GM04503 (cell line): ENCODE measurements around the gene IL16.

ENCODE experiments used
- DNase-seq: peaks from one replicate; pipeline ENCODE4 v3.0.0-alpha.2; 2012; ENCODE audit warnings: low read depth

Gene IL16

GRCh38 chr15:81275711-81276392 is 79.2 kb downstream of the IL16 start:
- DNase-seq, result no peak

DNA sequence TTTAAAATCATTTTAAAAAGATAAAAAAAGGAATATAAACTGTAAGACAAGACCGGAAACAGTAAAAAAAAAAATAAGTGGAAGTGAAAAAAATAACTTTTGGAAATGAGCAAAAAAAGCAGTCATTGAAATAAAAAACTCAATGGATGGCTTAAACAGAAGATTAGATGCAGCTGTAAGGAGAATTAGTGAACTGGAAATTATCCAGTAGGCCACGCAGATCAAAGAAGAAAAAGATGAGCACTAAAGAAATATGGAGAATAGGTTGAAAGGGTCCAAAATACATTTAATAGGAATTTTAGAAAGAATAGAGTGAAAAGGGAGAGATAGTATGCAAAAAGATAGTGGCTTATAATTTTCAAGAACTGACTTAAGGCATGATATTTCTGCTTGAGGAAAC is 80.3 kb downstream of the IL16 start:
- no peak for DNase-seq

GRCh38 chr15:81277851-81278250 is 81.2 kb downstream of the IL16 start:
- DNase-seq, result no peak

GRCh38 chr15:81278306-81279029 is 81.8 kb downstream of the IL16 start:
- DNase-seq, result no peak

- DNase-seq, result no peak
Measured at GRCh38 chr15:81279621-81280485, 83.2 kb downstream of the IL16 start.

DNA sequence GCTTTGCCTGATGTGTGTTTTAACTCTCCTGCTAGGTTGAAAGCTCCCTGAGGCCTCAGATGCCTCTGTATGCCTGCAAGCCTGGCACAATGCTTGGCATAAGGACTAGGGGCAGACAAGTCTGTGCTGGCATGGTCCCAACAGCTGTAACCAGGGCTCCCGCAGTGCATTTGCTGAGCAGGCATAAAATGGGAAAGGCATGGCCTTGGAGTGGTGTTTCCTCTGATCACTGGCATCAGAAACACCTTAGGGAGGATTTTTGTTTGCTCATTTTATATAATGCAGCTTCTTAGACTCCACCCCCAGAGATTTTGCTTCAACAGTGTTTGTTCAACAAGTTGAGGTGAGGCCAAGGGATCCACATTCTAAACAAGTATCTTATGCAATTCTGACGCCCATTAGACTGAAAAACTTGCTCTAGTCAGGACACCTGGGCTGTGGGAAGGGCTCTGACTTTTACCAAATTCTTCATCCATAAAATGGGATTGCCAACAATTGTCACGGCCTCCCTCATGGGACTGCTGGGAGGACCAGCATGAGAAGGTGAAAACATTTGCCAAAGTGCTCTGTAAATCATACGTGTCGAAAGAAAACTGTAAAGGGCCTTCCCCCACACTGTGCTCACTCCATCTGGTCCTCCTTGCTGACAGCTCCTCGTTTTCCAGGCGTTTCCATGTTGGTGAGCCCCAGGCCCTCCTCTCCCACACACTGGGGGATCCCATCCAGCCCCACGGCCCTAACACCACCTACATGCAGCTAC is 84.2 kb downstream of the IL16 start:
- no peak for DNase-seq

- no peak for DNase-seq
Measured at GRCh38 chr15:81281456-81281735, 84.7 kb downstream of the IL16 start.

DNA sequence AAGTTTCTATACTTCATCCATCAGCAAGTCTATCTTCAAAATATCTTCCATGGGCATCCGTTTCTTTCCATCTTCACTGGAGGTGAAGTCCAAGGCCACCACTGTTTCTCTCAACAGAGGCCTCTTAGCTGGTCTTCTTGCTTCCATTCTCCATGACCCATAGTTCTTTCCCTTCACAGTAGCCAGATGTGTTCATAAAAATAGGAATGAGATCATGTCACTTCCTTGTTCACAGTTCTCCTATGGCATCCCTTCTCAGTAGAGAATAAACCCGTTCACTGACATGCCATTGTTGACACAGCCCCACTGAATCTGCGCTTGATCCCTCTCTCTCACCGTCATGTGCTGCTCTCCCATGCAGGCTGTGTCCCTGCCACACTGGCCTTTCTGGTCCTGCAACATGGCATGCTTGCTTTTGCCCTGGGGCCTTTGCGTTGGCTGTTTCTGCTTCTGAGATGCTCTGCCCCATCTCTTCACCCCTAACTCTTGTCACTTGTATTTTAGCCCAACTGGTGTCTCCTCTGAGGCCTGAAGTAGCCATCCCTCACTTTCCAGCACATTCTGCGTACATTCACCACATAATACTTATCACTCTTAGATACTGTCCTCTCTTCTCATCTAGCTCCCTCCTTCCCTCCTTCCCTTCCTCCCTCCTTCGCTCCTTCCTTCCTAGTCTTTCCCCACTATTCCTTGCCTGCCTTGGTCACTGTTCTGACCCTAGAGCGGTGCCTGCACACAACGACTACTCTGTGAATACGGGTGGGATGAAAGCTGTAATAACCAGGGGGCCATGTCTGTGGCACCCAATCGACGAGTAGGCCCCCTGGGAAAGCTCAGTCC is 85.3 kb downstream of the IL16 start:
- no peak for DNase-seq

DNA sequence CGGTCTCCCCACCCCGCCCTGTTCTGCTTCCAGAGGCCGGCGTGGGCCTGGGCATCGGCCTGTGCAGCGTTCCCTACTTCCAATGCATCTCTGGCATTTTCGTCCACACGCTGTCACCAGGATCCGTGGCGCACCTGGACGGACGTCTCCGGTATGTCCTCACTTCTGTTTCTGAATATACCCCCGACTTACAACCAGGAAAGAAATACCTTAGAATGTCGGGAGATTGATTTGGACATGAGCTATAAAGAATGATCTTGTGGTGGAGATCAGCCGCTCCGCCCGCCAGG is 85.9 kb downstream of the IL16 start:
- DNase-seq, result no peak

DNA sequence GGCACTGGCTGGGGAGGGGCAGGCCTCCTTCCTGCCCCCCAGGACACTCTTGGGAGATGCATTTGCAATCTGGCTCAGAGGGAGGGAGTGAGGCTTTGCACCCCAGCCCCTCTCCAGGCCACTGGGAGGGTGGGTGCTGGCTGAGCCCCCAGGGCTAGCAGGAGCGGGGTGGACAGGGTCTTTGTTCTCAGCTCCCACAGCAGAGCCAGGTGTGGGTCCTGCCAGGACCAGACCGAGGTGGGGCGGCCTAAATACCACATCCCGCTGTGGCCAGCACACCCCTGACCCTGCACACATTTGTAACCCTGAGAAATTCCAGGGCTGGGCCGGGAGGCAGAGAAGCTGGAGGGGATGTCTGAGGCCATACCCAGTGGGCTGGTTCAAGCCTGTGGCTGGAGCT is 86.2 kb downstream of the IL16 start:
- no peak for DNase-seq

GRCh38 chr15:81284256-81285031 is 87.8 kb downstream of the IL16 start:
- DNase-seq, result no peak

DNA sequence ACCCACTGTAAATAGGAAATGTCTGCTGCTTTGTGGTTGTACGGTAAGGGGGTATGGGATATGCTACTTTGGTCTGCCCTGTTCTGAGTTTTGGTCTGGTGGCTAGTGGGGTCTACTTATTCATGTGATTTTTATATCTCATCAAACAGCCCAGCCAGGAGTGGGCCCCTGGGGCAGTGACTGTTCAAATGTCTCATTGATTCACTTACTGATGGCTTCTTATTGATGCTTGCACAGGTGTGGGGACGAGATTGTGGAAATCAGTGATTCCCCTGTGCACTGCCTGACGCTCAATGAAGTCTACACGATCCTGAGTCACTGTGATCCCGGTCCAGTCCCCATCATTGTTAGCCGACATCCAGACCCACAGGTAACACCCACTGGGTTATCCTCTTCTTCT is 88.8 kb downstream of the IL16 start:
- no peak for DNase-seq

DNA sequence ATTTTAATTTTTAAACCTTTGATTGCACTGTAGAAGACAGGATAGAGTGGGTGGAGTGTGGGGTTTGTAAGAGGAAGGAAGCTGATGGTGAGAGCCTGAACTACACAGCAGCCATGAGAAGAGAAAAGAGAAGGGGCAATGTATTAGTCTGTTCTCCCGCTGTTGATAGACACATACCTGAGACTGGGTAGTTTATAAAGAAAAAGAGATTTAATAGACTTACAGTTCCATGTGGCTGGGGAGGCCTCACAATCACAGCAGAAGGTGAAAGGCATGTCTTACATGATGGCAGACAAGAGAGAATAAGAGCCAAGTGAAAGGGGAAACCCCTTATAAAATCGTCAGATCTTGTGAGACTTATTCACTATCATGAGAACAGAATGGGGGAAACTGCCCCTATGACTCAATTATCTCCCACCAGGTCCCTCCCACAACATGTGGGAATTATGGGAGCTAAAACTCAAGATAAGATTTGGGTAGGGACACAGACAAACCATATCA is 90.0 kb downstream of the IL16 start:
- DNase-seq, result no peak

GRCh38 chr15:81288040-81288439 is 91.4 kb downstream of the IL16 start:
- DNase-seq, result no peak

GRCh38 chr15:81288616-81289015 is 91.9 kb downstream of the IL16 start:
- DNase-seq, result no peak

DNA sequence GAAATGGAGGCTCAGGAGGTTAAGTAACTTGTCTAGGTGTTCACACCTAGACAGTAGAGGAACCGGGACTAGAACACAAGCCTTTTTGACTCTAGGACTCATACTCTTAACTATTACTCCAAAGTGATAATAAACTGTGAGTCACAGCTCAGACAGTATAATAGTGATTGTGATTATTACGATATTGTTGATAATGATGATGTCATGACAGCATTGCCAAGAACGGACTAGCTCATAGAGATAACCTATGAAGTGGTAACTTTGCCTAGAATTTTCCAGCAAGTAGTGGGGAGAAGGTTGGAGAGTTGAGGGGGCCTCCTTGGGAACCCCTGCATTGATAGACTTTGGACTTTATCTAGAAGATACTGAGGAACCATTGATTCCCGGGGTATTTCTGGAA is 93.2 kb downstream of the IL16 start:
- no peak for DNase-seq

DNA sequence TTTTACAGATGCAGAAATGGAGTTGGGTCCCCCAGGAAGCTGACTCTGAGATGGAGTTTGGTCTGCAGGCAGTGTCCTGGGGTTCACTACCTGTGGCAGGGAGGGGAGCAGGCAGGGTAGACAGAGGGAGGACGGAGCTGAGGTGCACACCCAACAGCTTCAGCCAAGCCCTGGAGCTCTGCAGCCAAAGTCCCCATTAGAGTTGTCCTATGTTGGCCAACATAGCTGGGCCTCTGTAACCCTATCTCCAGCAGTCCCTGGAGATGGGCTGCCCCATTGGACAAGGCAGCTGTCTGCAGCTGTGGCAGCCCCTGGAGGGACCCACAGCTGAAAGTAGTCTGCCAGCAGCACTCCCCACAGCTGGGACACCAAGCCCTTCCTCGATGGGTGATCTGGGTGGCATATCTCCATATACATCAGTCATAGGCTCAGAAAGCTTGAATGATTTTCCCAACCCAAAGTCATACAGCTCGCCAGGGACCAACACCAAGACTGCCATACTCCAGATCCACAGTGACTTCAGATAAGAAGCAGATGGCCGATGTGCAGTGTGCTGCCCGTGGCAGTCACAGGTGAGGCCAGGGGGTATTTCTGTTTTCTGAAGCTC is 95.3 kb downstream of the IL16 start:
- no peak for DNase-seq

GRCh38 chr15:81292523-81293001 is 95.9 kb downstream of the IL16 start:
- DNase-seq, result no peak

- DNase-seq, result no peak
Measured at GRCh38 chr15:81293728-81294515, 97.2 kb downstream of the IL16 start.
